HepG2 (cell line): Measurements from ENCODE around the gene SASS6. TPM values are rescaled to one million over a fixed set of nuclear protein-coding genes. Genes with fewer than 3 reads are reported as not detected.

Source experiments
- CREB1 ChIP-seq, 2 experiments: fragments of 450-650 bp in 1 of 2; IDR thresholded peaks; 2 replicates each; pipeline ENCODE4 v1.6.1; 2016 to 2017; ENCODE audit warnings: control low read depth in 1 of 2, mild to moderate bottlenecking in 1 of 2, missing compliant biosample characterization in 1 of 2, missing genetic modification characterization in 1 of 2
- FOXM1 ChIP-seq: sonication (generic); formaldehyde crosslinking; IDR thresholded peaks from 2 replicates; pipeline ENCODE4 v1.5.0; 2020; ENCODE audit warnings: missing genetic modification reagents
- HDAC2 ChIP-seq: sonication (generic); formaldehyde crosslinking; IDR thresholded peaks from 2 replicates; pipeline ENCODE4 v1.4.0; 2020; ENCODE audit warnings: missing genetic modification reagents
- KAT2B ChIP-seq: fragments of 150-350 bp; IDR thresholded peaks from 2 replicates; pipeline ENCODE4 v1.6.1; 2014; ENCODE audit warnings: low read depth, low read length, borderline replicate concordance
- MED13 ChIP-seq: sonication (generic); formaldehyde crosslinking; IDR thresholded peaks from 2 replicates; pipeline ENCODE4 v1.5.0; 2020; ENCODE audit warnings: missing genetic modification reagents
- MTA1 ChIP-seq: sonication (generic); formaldehyde crosslinking; IDR thresholded peaks from 2 replicates; pipeline ENCODE4 v1.4.0; 2020; ENCODE audit warnings: missing genetic modification reagents, mild to moderate bottlenecking, borderline replicate concordance
- MYC ChIP-seq: sonication (generic); formaldehyde crosslinking; IDR thresholded peaks from 2 replicates; pipeline ENCODE4 v1.9.0; 2021; ENCODE audit warnings: missing genetic modification reagents, borderline replicate concordance
- NFE2L2 ChIP-seq: fragments of 150-350 bp; IDR thresholded peaks from 2 replicates; pipeline ENCODE4 v1.6.1; 2014; ENCODE audit warnings: low read length
- NONO ChIP-seq, 2 experiments: fragments of 450-650 bp in 1 of 2; sonication (generic) in 1 of 2; formaldehyde crosslinking in 1 of 2; IDR thresholded peaks in 1 of 2; conservative IDR thresholded peaks in 1 of 2; 2 replicates each; pipeline versions ENCODE4 v1.6.1 to v1.8.0; 2017 to 2022; ENCODE audit warnings: mild to moderate bottlenecking in 1 of 2, missing genetic modification reagents in 1 of 2, moderate library complexity in 1 of 2
- PAX8 ChIP-seq: sonication (generic); formaldehyde crosslinking; IDR thresholded peaks from 2 replicates; pipeline ENCODE4 v1.8.0; 2022; ENCODE audit warnings: mild to moderate bottlenecking, missing genetic modification reagents, borderline replicate concordance
- SCMH1 ChIP-seq: sonication (generic); formaldehyde crosslinking; IDR thresholded peaks from 2 replicates; pipeline ENCODE4 v1.9.0; 2021; ENCODE audit warnings: missing genetic modification reagents, mild to moderate bottlenecking, borderline replicate concordance
- SPEN ChIP-seq: sonication (generic); formaldehyde crosslinking; IDR thresholded peaks from 2 replicates; pipeline ENCODE4 v1.5.1; 2020; ENCODE audit warnings: low read depth, mild to moderate bottlenecking, missing genetic modification reagents
- STAG1 ChIP-seq: sonication (generic); formaldehyde crosslinking; IDR thresholded peaks from 2 replicates; pipeline ENCODE4 v1.4.0; 2020; ENCODE audit warnings: missing genetic modification reagents
- TP53 ChIP-seq: sonication (generic); formaldehyde crosslinking; conservative IDR thresholded peaks from 2 replicates; pipeline ENCODE4 v1.4.0; 2020; ENCODE audit warnings: missing genetic modification reagents
- ZFP1 ChIP-seq: IDR thresholded peaks from 2 replicates; pipeline ENCODE4 v1.6.1; 2016
- ZFP36L2 ChIP-seq: sonication (generic); formaldehyde crosslinking; IDR thresholded peaks from 2 replicates; pipeline ENCODE4 v1.4.0; 2020; ENCODE audit warnings: missing genetic modification reagents
- ZFP37 ChIP-seq: sonication (generic); formaldehyde crosslinking; IDR thresholded peaks from 2 replicates; pipeline ENCODE4 v1.4.0; 2020; ENCODE audit warnings: missing genetic modification reagents, borderline replicate concordance
- ZNF207 ChIP-seq: fragments of 450-650 bp; IDR thresholded peaks from 2 replicates; pipeline ENCODE4 v1.6.1; 2016; ENCODE audit warnings: antibody characterized with exemption, borderline replicate concordance
- ZNF260 ChIP-seq: sonication (generic); formaldehyde crosslinking; IDR thresholded peaks from 2 replicates; pipeline ENCODE4 v1.4.0; 2020; ENCODE audit warnings: missing genetic modification reagents, low read depth, mild to moderate bottlenecking, borderline replicate concordance
- ZNF263 ChIP-seq: sonication (generic); formaldehyde crosslinking; IDR thresholded peaks from 2 replicates; pipeline ENCODE4 v1.4.0; 2020; ENCODE audit warnings: missing genetic modification reagents
- ZNF644 ChIP-seq: IDR thresholded peaks from 2 replicates; pipeline ENCODE4 v1.6.1; 2016; ENCODE audit warnings: low read depth
- ZNF678 ChIP-seq: sonication (generic); formaldehyde crosslinking; IDR thresholded peaks from 2 replicates; pipeline ENCODE4 v1.4.0; 2020; ENCODE audit warnings: mild to moderate bottlenecking, missing genetic modification reagents
- ZNF7 ChIP-seq: IDR thresholded peaks from 2 replicates; pipeline ENCODE4 v1.6.1; 2016; ENCODE audit warnings: missing biosample characterization, missing genetic modification reagents
- ZSCAN12 ChIP-seq: sonication (generic); formaldehyde crosslinking; IDR thresholded peaks from 2 replicates; pipeline ENCODE4 v1.9.0; 2021; ENCODE audit warnings: mild to moderate bottlenecking, missing genetic modification reagents
- polyA plus RNA-seq, 8 experiments: library from polyadenylated mRNA; depleted of rRNA in 3 of 8; stranded (reverse) in 7 of 8; unstranded in 1 of 8; fragments of >200 nt; fragmentation: Illumina TruSeq in 4 of 8; extraction: Trizol in 4 of 8; gene quantifications; 2 replicates each; pipeline versions ENCODE4 v1.2.1 to v1.2.3, GENCODE V29; 2011 to 2016; ENCODE audit warnings: low read depth in 4 of 8, missing spikeins in 1 of 8, mixed read lengths in 1 of 8; ENCODE audit not compliant: insufficient read depth in 1 of 8
- total RNA-seq, 5 experiments: library from RNA; depleted of rRNA; stranded (reverse); fragments of >200 nt; fragmentation: Illumina TruSeq; extraction: Trizol; gene quantifications; 2 replicates each; pipeline ENCODE4 v1.2.3, GENCODE V29; 2016; ENCODE audit warnings: low read depth in 1 of 5
- TF ChIP-seq, protein P1 (sequence below): sonication (generic); formaldehyde crosslinking; IDR thresholded peaks from 2 replicates; pipeline ENCODE4 v1.9.0; 2021; ENCODE audit warnings: missing genetic modification reagents, borderline replicate concordance
- TF ChIP-seq, protein P2 (sequence below): sonication (generic); formaldehyde crosslinking; IDR thresholded peaks from 2 replicates; pipeline ENCODE4 v1.4.0; 2020; ENCODE audit warnings: missing genetic modification reagents
- TF ChIP-seq, protein P3 (sequence below): sonication (generic); formaldehyde crosslinking; IDR thresholded peaks from 2 replicates; pipeline ENCODE4 v1.4.0; 2020; ENCODE audit warnings: missing genetic modification reagents, borderline replicate concordance

The SASS6 gene
- total and polyA plus RNA-seq, 2 of the 13 experiments (the other 11 are each of a cell fraction or from before 2014, with no cell fraction given): 2.3 to 10.7 TPM

DNA sequence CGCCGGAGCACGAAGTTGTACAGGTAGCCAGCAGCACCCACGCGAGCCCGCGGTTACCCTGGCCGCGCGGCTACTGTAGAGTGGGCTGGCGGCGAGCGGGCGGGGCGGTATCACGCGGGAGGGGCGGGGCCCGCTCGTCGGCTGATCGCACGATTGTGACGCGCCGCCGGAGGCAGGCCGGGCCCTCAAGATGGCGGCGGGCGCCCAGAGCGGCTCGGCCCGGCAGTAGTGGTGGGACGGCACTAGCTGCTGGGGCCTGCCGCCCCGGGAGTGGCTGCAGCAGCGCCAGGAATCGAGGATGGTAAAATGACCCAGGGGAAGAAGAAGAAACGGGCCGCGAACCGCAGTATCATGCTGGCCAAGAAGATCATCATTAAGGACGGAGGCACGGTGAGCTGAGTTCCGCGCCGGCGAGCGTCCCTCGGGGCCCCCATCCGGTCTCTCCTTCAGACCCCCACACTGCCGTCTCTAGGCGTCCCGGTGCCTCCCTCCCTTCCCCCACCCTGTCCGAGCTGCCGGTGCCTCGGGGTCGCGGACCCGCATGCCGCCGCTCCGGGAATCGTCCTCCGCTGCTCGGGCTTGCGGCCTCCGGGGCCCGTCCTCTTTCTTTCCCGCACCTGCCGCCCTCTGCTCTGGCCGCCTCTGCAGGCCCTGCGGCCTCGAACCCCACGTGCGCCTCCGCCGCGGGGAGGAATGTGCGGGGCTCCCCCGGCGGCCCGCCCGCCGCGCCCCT is 94.6 kb downstream of the SASS6 start (continued):
- peak; percentile 14; the same call in 1 of the 2 replicates for TF ChIP-seq ZFP37 (CRISPR knock-in tag)
- no peak for TF ChIP-seq ZFP1 (CRISPR knock-in tag)
- TF ChIP-seq ZNF263 (CRISPR knock-in tag): 0 out of 2 replicates have a peak, but pooled peaks have one; percentile 28
- TF ChIP-seq ZFP36L2 (CRISPR knock-in tag): 0 out of 2 replicates have a peak, but pooled peaks have one; percentile 62
- TF ChIP-seq, protein P1, sequence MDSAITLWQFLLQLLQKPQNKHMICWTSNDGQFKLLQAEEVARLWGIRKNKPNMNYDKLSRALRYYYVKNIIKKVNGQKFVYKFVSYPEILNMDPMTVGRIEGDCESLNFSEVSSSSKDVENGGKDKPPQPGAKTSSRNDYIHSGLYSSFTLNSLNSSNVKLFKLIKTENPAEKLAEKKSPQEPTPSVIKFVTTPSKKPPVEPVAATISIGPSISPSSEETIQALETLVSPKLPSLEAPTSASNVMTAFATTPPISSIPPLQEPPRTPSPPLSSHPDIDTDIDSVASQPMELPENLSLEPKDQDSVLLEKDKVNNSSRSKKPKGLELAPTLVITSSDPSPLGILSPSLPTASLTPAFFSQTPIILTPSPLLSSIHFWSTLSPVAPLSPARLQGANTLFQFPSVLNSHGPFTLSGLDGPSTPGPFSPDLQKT (CRISPR knock-in tag): no peak
- 0 out of 2 replicates have a peak, but pooled peaks have one; percentile 69 for TF ChIP-seq ZSCAN12 (CRISPR knock-in tag)
- TF ChIP-seq MTA1 (CRISPR knock-in tag): peak; percentile 78; the same call in 1 of the 2 replicates
- TF ChIP-seq MYC (CRISPR knock-in tag): peak; percentile 91
- TF ChIP-seq ZNF7 (CRISPR knock-in tag): no peak
- TF ChIP-seq STAG1 (CRISPR knock-in tag): no peak
- no peak for TF ChIP-seq ZNF207
- no peak for TF ChIP-seq ZNF260 (CRISPR knock-in tag)
- no peak for TF ChIP-seq SCMH1 (CRISPR knock-in tag)
- TF ChIP-seq, protein P2, sequence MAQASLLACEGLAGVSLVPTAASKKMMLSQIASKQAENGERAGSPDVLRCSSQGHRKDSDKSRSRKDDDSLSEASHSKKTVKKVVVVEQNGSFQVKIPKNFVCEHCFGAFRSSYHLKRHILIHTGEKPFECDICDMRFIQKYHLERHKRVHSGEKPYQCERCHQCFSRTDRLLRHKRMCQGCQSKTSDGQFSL (CRISPR knock-in tag): peak; percentile 38; the same call in 1 of the 2 replicates
- TF ChIP-seq KAT2B: no peak
- TF ChIP-seq FOXM1: no peak
- TF ChIP-seq HDAC2 (CRISPR knock-in tag): no peak
- peak; percentile 77 for TF ChIP-seq CREB1 (IDR thresholded peaks at IDR 0.05)
- no peak; the same call in none of the 2 replicates for TF ChIP-seq CREB1 (CRISPR knock-in tag; IDR thresholded peaks at IDR 0.05)
- TF ChIP-seq TP53: no peak
- TF ChIP-seq ZNF678 (CRISPR knock-in tag): no peak
- TF ChIP-seq MED13: peak; percentile 68; the same call in 1 of the 2 replicates
- TF ChIP-seq, protein P3, sequence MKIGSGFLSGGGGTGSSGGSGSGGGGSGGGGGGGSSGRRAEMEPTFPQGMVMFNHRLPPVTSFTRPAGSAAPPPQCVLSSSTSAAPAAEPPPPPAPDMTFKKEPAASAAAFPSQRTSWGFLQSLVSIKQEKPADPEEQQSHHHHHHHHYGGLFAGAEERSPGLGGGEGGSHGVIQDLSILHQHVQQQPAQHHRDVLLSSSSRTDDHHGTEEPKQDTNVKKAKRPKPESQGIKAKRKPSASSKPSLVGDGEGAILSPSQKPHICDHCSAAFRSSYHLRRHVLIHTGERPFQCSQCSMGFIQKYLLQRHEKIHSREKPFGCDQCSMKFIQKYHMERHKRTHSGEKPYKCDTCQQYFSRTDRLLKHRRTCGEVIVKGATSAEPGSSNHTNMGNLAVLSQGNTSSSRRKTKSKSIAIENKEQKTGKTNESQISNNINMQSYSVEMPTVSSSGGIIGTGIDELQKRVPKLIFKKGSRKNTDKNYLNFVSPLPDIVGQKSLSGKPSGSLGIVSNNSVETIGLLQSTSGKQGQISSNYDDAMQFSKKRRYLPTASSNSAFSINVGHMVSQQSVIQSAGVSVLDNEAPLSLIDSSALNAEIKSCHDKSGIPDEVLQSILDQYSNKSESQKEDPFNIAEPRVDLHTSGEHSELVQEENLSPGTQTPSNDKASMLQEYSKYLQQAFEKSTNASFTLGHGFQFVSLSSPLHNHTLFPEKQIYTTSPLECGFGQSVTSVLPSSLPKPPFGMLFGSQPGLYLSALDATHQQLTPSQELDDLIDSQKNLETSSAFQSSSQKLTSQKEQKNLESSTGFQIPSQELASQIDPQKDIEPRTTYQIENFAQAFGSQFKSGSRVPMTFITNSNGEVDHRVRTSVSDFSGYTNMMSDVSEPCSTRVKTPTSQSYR: peak; percentile 6; the same call in 1 of the 2 replicates
- TF ChIP-seq PAX8: no peak
- TF ChIP-seq NFE2L2: no peak
- TF ChIP-seq ZNF644: no peak
- TF ChIP-seq SPEN (CRISPR knock-in tag): peak; percentile 85
- TF ChIP-seq NONO (IDR thresholded peaks at IDR 0.05): no peak
- peak; percentile 93 for TF ChIP-seq NONO (CRISPR knock-in tag; conservative IDR thresholded peaks at IDR 0.05)
